Activated B cell treated with CpG ODN at 0.5 μM for 24 hours (primary cell): Measurements from ENCODE around the gene CORO2B. TPM values are rescaled to one million over a fixed set of nuclear protein-coding genes. Genes with fewer than 3 reads are reported as not detected.

ENCODE experiments used
- ATAC-seq: fragments of 200-7000 bp; cut with Tn5 transposase; one replicate; pipeline ENCODE4 v1.10.0; 2021; ENCODE audit warnings: low read depth, mild to moderate bottlenecking, moderate library complexity
- CTCF ChIA-PET: fragments of 350-600 bp; sonication (Branson Sonifier 250); formaldehyde crosslinking; loops from one replicate; lab custom pipeline; 2021; ENCODE audit warnings: antibody characterized with exemption; lab: Charles Lee
- POLR2A ChIA-PET: fragments of 350-600 bp; sonication (Branson Sonifier 250); formaldehyde crosslinking; loops from one replicate; lab custom pipeline; 2021; ENCODE audit warnings: antibody characterized with exemption; lab: Charles Lee
- DNase-seq: peaks from one replicate; pipeline ENCODE4 v3.0.0; 2022
- H3K27ac Mint-ChIP-seq: one replicate; pipeline ENCODE4 v1.8.0; 2020; ENCODE audit warnings: mixed read lengths
- H3K27me3 Mint-ChIP-seq: one replicate; pipeline ENCODE4 v1.8.0; 2021; ENCODE audit warnings: mixed read lengths
- H3K36me3 Mint-ChIP-seq: one replicate; pipeline ENCODE4 v1.8.0; 2021; ENCODE audit warnings: low read depth, mixed read lengths
- H3K4me1 Mint-ChIP-seq: one replicate; pipeline ENCODE4 v1.8.0; 2021; ENCODE audit warnings: mixed read lengths
- H3K4me3 Mint-ChIP-seq: one replicate; pipeline ENCODE4 v1.8.0; 2020; ENCODE audit warnings: mild to moderate bottlenecking, mixed read lengths
- H3K9me3 Mint-ChIP-seq: one replicate; pipeline ENCODE4 v1.8.0; 2020; ENCODE audit warnings: mixed read lengths
- CTCF ChIP-seq: fragments of 200-600 bp; IDR thresholded peaks from one replicate; pipeline ENCODE4 v1.8.0; 2022; ENCODE audit warnings: antibody characterized with exemption, mild to moderate bottlenecking
- intact Hi-C: fragments of 100-400 bp; cut with micrococcal nuclease; formaldehyde crosslinking; loops from one replicate; pipeline ENCODE4 v1.15.1; 2024
- total RNA-seq: library from RNA; stranded (reverse); gene quantifications from 2 replicates; pipeline ENCODE4 v1.2.3, GENCODE V29; 2022

The CORO2B gene
- total RNA-seq, 1 donor from 2014 or later: 1.0 TPM

GRCh38 chr15:68616397-68616796 lies 37.6 kb downstream of the CORO2B start:
- Mint-ChIP-seq H3K4me1 (peaks cover 29% of the 10 kb centered on the region), H3K9me3 (no peaks in the 10 kb centered on the region), H3K36me3 (no peaks in the 10 kb centered on the region), H3K27ac (no peak overlapping the region), H3K4me3 (no peak overlapping the region), H3K27me3 (no peaks in the 10 kb centered on the region)
- no peak for DNase-seq
- TF ChIP-seq CTCF: no peak
- ChIA-PET CTCF (no interaction called here), POLR2A (no interaction called here)
- intact Hi-C loops: no loop called here
- no peak for ATAC-seq

DNA sequence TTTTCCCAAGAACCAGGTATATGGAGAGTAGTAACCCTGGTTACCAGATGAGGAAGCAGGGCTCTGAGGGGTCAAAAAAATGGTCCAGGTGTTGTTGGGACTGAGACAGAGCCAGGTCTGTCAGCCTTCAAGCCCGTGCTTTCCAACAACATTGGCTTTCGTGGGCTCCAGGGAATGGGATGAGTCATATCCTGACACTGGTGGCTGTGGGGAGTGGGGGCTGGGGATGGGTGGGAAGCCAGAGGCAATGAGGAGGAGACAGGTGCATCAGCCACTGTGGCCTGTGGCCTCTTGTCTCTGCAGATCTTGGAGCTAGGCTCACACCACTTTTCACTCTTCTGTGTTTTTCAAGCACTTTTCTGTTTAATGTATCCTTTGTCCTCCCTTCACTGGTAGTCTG lies 38.2 kb downstream of the CORO2B start:
- ChIA-PET CTCF (no interaction called here), POLR2A (no interaction called here)
- intact Hi-C loops: no loop called here
- Mint-ChIP-seq H3K27me3 (no peaks in the 10 kb centered on the region), H3K4me1 (peaks cover 34% of the 10 kb centered on the region), H3K9me3 (no peaks in the 10 kb centered on the region), H3K27ac (no peak overlapping the region), H3K4me3 (no peak overlapping the region), H3K36me3 (no peaks in the 10 kb centered on the region)
- no peak for TF ChIP-seq CTCF
- DNase-seq (no peak), ATAC-seq (no peak)

- intact Hi-C loops: no loop called here
- no peak for ATAC-seq
- H3K27ac Mint-ChIP-seq: no peak overlapping the region
- H3K27me3 Mint-ChIP-seq: no peaks in the 10 kb centered on the region
- DNase-seq: no peak
- POLR2A ChIA-PET: no interaction called here
- H3K9me3 Mint-ChIP-seq: no peaks in the 10 kb centered on the region
- CTCF ChIA-PET: no interaction called here
- H3K36me3 Mint-ChIP-seq: no peaks in the 10 kb centered on the region
- peaks cover 40% of the 10 kb centered on the region for H3K4me1 Mint-ChIP-seq
- TF ChIP-seq CTCF: no peak
- H3K4me3 Mint-ChIP-seq: no peak overlapping the region
Measured at GRCh38 chr15:68617777-68618176, 39.0 kb downstream of the CORO2B start.

GRCh38 chr15:68618394-68618793 lies 39.6 kb downstream of the CORO2B start:
- CTCF ChIA-PET: no interaction called here
- POLR2A ChIA-PET: no interaction called here

DNA sequence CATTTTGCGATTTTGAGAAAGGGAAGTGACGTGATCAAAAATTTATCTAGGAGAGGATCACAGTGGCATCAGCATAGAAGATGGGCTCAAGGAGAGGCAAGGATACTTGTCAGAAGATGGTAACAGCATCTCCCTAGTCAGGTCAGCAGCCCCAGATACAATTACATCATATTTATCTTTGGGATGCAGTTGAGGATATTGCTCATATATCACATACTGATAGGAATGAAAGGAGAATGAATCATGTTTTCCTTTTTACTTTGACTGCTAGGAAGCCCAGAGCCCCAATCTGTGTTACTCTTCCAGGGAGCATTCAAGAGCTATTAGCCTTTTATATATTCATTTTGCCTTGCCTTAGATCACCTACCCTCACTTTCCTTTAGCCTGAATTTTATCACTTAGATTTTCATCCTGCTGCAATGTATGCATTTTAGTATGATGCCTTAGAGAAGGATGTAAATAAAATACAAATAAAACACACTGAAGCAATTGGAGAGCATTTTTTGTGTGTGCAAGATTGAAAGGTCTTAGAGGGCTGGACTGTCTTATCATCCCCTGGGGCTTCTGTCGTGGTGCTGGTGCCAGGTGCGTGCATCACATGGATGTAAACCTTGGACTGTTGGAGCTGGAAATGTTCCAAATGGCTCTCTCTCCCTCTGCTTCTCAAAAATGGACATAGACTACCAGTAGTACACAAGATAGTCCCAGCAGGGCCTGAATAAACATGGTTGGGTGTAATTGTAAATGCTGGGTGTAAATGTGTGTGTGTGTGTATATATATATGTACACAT lies 40.3 kb downstream of the CORO2B start:
- POLR2A ChIA-PET: no interaction called here
- peaks cover 35% of the 10 kb centered on the region for H3K4me1 Mint-ChIP-seq
- CTCF ChIA-PET: no interaction called here
- ATAC-seq: no peak
- no peaks in the 10 kb centered on the region for H3K36me3 Mint-ChIP-seq
- intact Hi-C loops: no loop called here
- no peak for TF ChIP-seq CTCF
- H3K27ac Mint-ChIP-seq: no peak overlapping the region
- H3K27me3 Mint-ChIP-seq: no peaks in the 10 kb centered on the region
- no peak overlapping the region for H3K4me3 Mint-ChIP-seq
- DNase-seq: no peak
- H3K9me3 Mint-ChIP-seq: no peaks in the 10 kb centered on the region

More at GRCh38 chr15:68618394-68618793, 39.6 kb downstream of the CORO2B start:
- no peak for DNase-seq
- H3K27ac Mint-ChIP-seq: no peak overlapping the region
- H3K4me3 Mint-ChIP-seq: no peak overlapping the region
- no peaks in the 10 kb centered on the region for H3K9me3 Mint-ChIP-seq
- no peaks in the 10 kb centered on the region for H3K36me3 Mint-ChIP-seq
- H3K27me3 Mint-ChIP-seq: no peaks in the 10 kb centered on the region
- H3K4me1 Mint-ChIP-seq: peaks cover 34% of the 10 kb centered on the region
- ATAC-seq: no peak
- intact Hi-C loops: no loop called here
- TF ChIP-seq CTCF: no peak
